Erythroblast (primary cell): Measurements from ENCODE around the gene RGL2.

Source experiments
- GATA1 ChIP-seq: IDR thresholded peaks from 2 replicates; pipeline ENCODE4 v1.6.1; 2011; ENCODE audit warnings: low read depth, mild to moderate bottlenecking, control low read depth, low read length, moderate library complexity
- POLR2A ChIP-seq: IDR thresholded peaks from 2 replicates; pipeline ENCODE4 v1.6.1; 2011; ENCODE audit warnings: mild to moderate bottlenecking, low read length

DNA sequence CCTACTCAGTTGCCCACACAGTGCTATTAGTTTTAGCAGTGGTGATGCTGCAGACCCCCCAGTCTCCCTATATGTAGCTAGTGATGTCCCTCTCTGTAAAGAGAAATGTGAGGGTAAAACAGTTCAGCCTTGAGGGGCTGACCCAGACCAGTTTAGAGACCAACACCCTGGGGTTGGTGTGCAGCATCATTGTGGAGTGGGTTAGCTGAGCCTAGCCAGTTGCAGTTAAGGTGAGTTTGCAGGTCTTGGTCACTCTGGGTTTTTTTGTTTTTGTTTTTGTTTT is 22.2 kb downstream of the RGL2 start:
- no peak for TF ChIP-seq POLR2A
- no peak for TF ChIP-seq GATA1
